ENCODE data around the gene MUC4. TPM values are rescaled to one million over a fixed set of nuclear protein-coding genes. Genes with fewer than 3 reads are reported as not detected.

The MUC4 gene
- total RNA-seq, 4 donors from 2014 or later = not detected

- H3K4me1 ChIP-seq = peaks cover 0 to 9% (median 0%) of the 10 kb centered on the region in 4 donors
- no peaks in the 10 kb centered on the region for H3K36me3 ChIP-seq
- no peak for DNase-seq (ENCODE audit: low spot score in 2 of 2)
- WGBS, 2 donors = 80 to 86% methylated on average over 7 of the region's 7 CpGs
- H3K27ac ChIP-seq = no peak overlapping the region
- H3K4me3 ChIP-seq = no peak overlapping the region
- H3K9me3 ChIP-seq = no peaks in the 10 kb centered on the region
- TF ChIP-seq EP300 (IDR thresholded peaks at IDR 0.05) (no peak), POLR2A (IDR thresholded peaks at IDR 0.05) (no peak)
- H3K27me3 ChIP-seq = peaks cover 0 to 21% of the 10 kb centered on the region in 2 donors
Measured at GRCh38 chr3:195754906-195755305, 56.8 kb downstream of the MUC4 start.

- no peaks in the 10 kb centered on the region for H3K36me3 ChIP-seq
- H3K4me3 ChIP-seq = no peak overlapping the region
- WGBS, 2 donors = 90 to 91% methylated on average over 19 of the region's 19 CpGs
- TF ChIP-seq POLR2A (IDR thresholded peaks at IDR 0.05) (no peak), CTCF (IDR thresholded peaks at IDR 0.05) (no peak), EP300 (IDR thresholded peaks at IDR 0.05) (no peak)
- H3K4me1 ChIP-seq = peaks cover 0 to 9% (median 0%) of the 10 kb centered on the region in 4 donors
- H3K27ac ChIP-seq = no peak overlapping the region
- no peaks in the 10 kb centered on the region for H3K9me3 ChIP-seq
- H3K27me3 ChIP-seq = peaks cover 0 to 16% of the 10 kb centered on the region in 2 donors
- DNase-seq (ENCODE audit: low spot score in 2 of 2) = no peak
Measured at GRCh38 chr3:195754141-195754540, 57.6 kb downstream of the MUC4 start.

GRCh38 chr3:195753581-195753980 is 58.1 kb downstream of the MUC4 start:
- H3K27me3 ChIP-seq = peaks cover 0 to 11% of the 10 kb centered on the region in 2 donors
- no peaks in the 10 kb centered on the region for H3K9me3 ChIP-seq
- DNase-seq (ENCODE audit: low spot score in 2 of 2) = no peak

GRCh38 chr3:195752546-195753331 is 59.0 kb downstream of the MUC4 start:
- H3K36me3 ChIP-seq = no peaks in the 10 kb centered on the region
- H3K27me3 ChIP-seq = peaks cover 0 to 5% of the 10 kb centered on the region in 2 donors
- DNase-seq (ENCODE audit: low spot score in 2 of 2) = no peak
- no peak for TF ChIP-seq EP300 (IDR thresholded peaks at IDR 0.05)
- no peak for TF ChIP-seq CTCF (IDR thresholded peaks at IDR 0.05)
- no peak for TF ChIP-seq POLR2A (IDR thresholded peaks at IDR 0.05)
- no peak overlapping the region for H3K4me3 ChIP-seq
- no peaks in the 10 kb centered on the region for H3K9me3 ChIP-seq
- WGBS, 2 donors = 73 to 77% methylated on average over 26 of the region's 26 CpGs
- H3K27ac ChIP-seq = no peak overlapping the region
- peaks cover 0 to 14% (median 2%) of the 10 kb centered on the region in 4 donors for H3K4me1 ChIP-seq

More at GRCh38 chr3:195753581-195753980, 58.1 kb downstream of the MUC4 start:
- Histone ChIP-seq H3K4me1 (peaks cover 0 to 9% (median 0%) of the 10 kb centered on the region in 4 donors), H3K36me3 (no peaks in the 10 kb centered on the region), H3K27ac (no peak overlapping the region), H3K4me3 (no peak overlapping the region)
- 71 to 79% methylated on average over 14 of the region's 14 CpGs for WGBS, 2 donors
- TF ChIP-seq EP300 (IDR thresholded peaks at IDR 0.05) (no peak), CTCF (IDR thresholded peaks at IDR 0.05) (no peak)

- peaks cover 0 to 1% of the 10 kb centered on the region in 2 donors for H3K27me3 ChIP-seq
- 90 to 91% methylated on average over 12 to 13 of the region's 13 CpGs for WGBS, 2 donors
Measured at GRCh38 chr3:195752066-195752465, 59.7 kb downstream of the MUC4 start.

More at GRCh38 chr3:195752066-195752465, 59.7 kb downstream of the MUC4 start:
- Histone ChIP-seq H3K27ac (no peak overlapping the region), H3K4me3 (no peak overlapping the region), H3K4me1 (peaks cover 0 to 9% (median 2%) of the 10 kb centered on the region in 4 donors), H3K36me3 (no peaks in the 10 kb centered on the region), H3K9me3 (no peaks in the 10 kb centered on the region)
- DNase-seq (ENCODE audit: low spot score in 2 of 2) = no peak
- TF ChIP-seq CTCF (IDR thresholded peaks at IDR 0.05) (no peak), POLR2A (IDR thresholded peaks at IDR 0.05) (no peak), EP300 (IDR thresholded peaks at IDR 0.05) (no peak)
